ENCODE measurements around the gene MNT. TPM values are rescaled to one million over a fixed set of nuclear protein-coding genes. Genes with fewer than 3 reads are reported as not detected.

MNT gene
- total and polyA plus RNA-seq, 2 of the 8 experiments (the other 6 are each of a cell fraction or from before 2014, with no cell fraction given): 5.0 to 17.3 TPM

DNA sequence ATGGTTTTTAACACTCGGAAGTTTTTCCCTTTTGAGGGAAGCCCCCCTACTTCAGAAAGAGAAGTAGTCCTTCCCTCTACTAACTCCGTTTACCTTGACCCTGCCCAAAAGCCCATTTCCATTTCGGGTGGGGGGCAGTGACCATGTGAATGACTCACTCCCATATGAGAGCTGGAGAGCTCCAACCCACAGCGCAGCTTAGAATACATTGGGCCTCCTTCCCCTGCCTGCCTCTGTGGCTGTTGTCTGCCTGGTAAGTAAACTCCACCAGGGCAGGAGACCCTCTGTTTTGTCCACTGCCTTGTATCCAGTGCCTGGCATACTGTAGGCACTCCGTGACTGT is 62.6 kb downstream of the MNT start:
- Histone ChIP-seq H4K20me1 (replicated peaks in 1 of 2; ENCODE audit: control insufficient read depth in 1 of 2, insufficient read depth in 2 of 2, low read length in 2 of 2) (no peaks in the 10 kb centered on the region), H3K4me3 (ENCODE audit: extremely low read depth in 1 of 4, insufficient read depth in 2 of 4, low read depth in 3 of 4, low read length in 4 of 4) (peak overlapping the region; percentile 65 to 96 (median 82)), H3K79me1 (ENCODE audit: low read depth, low read length) (peaks cover 7% of the 10 kb centered on the region), H3K4me1 (replicated peaks in 1 of 4; ENCODE audit: control insufficient read depth in 3 of 4, insufficient read depth in 4 of 4, low read length in 3 of 4) (peaks cover 3 to 30% (median 13%) of the 10 kb centered on the region in 4 experiments; a peak in 6 of 7 replicates), H3K23ac (ENCODE audit: insufficient read length) (no peak overlapping the region), H2AK5ac (ENCODE audit: low read depth, low read length) (no peak overlapping the region), H3K4ac (replicated peaks; ENCODE audit: insufficient read length, low read depth, low read length) (no peak overlapping the region), H3K79me2 (ENCODE audit: control insufficient read depth in 1 of 2, insufficient read depth in 2 of 2, low read length in 2 of 2) (peaks cover 0 to 35% of the 10 kb centered on the region in 2 experiments; a peak in 2 of 4 replicates), H2BK5ac (ENCODE audit: low read depth, low read length) (0 out of 2 replicates have a peak overlapping the region, but pooled peaks have one; percentile 66), H3K23me2 (ENCODE audit: low read depth, low read length) (peaks cover 20% of the 10 kb centered on the region), H3K27ac (ENCODE audit: low read depth, low read length) (no peak overlapping the region), H3K56ac (replicated peaks; ENCODE audit: insufficient read length, low read depth, low read length) (no peak overlapping the region), H2BK120ac (replicated peaks; ENCODE audit: low read depth, low read length) (no peak overlapping the region), H3K9me3 (ENCODE audit: insufficient read depth in 2 of 2, low read depth in 1 of 2, low read length in 1 of 2) (no peaks in the 10 kb centered on the region), H4K5ac (ENCODE audit: insufficient read length, low read depth, low read length) (peak overlapping the region; percentile 15), H3K36me3 (ENCODE audit: control insufficient read depth in 2 of 4, insufficient read depth in 4 of 4, low read length in 3 of 4) (peaks cover 18 to 26% (median 21%) of the 10 kb centered on the region in 4 experiments), H2BK20ac (ENCODE audit: low read length) (no peak overlapping the region), H2AFZ (ENCODE audit: low read length) (no peak overlapping the region), H3K27me3 (replicated peaks in 1 of 4; ENCODE audit: control insufficient read depth in 3 of 4, extremely low read depth in 1 of 4, insufficient read depth in 3 of 4, low read length in 3 of 4) (no peaks in the 10 kb centered on the region), H3K4me2 (ENCODE audit: insufficient read depth in 1 of 2, low read depth in 2 of 2, low read length in 2 of 2) (peak overlapping the region; percentile 85 to 99), H2BK12ac (ENCODE audit: low read depth, low read length) (0 out of 2 replicates have a peak overlapping the region, but pooled peaks have one; percentile 60), H4K8ac (ENCODE audit: extremely low read depth, insufficient read depth, low read length) (no peak overlapping the region; the same call in 1 of the 2 replicates), H4K91ac (replicated peaks; ENCODE audit: insufficient read length, low read length) (no peak overlapping the region), H3K18ac (ENCODE audit: extremely low read depth, low read length) (peak overlapping the region; percentile 94), H3K14ac (ENCODE audit: insufficient read length) (no peak overlapping the region), H3K9ac (replicated peaks in 1 of 4; ENCODE audit: extremely low read depth in 1 of 4, low read depth in 3 of 4, low read length in 3 of 4) (peak overlapping the region in 1 of 4 experiments; percentile 14; a peak in 2 of 7 replicates), H2BK15ac (ENCODE audit: low read length) (peak overlapping the region; percentile 81; the same call in 1 of the 2 replicates)
- 25% methylated on average over 5 of the region's 5 CpGs; no CpG with 5 or more reads in 1 of the 2 experiments for WGBS, 2 experiments (ENCODE audit: extremely low coverage in 1 of 2, insufficient coverage in 1 of 2, insufficient read length in 1 of 2, insufficient replicate concordance in 2 of 2, low coverage in 1 of 2, low lambda C conversion rate in 2 of 2, missing lambda C conversion rate in 1 of 2)
- ChIA-PET POLR2A (ENCODE audit: partially characterized antibody) (interaction anchor here (0.8 to 10.7 kb wide), 10 partner anchors 9 to 63 kb away, joined by 3 to 148 read pairs (median 4); partner anchors contain the start of genes MNT, SMG6 and SRR), CTCF (ENCODE audit: partially characterized antibody) (interaction anchor here (1.3 to 8.2 kb wide), 6 partner anchors 9 to 285 kb away, joined by 3 to 69 read pairs (median 14); no protein-coding TSS in a partner anchor)
- TF ChIP-seq JUND (IDR thresholded peaks at IDR 0.05; ENCODE audit: low read length) (peak; percentile 77), TBP (IDR thresholded peaks at IDR 0.05; ENCODE audit: low read depth, low read length) (no peak), SP1 (IDR thresholded peaks at IDR 0.05; ENCODE audit: low read depth, low read length) (no peak), SP4 (IDR thresholded peaks at IDR 0.05; ENCODE audit: low read length) (no peak), SAP30 (IDR thresholded peaks at IDR 0.05; ENCODE audit: insufficient read depth, insufficient replicate concordance, low read length) (peak; percentile 34)
- FAIRE-seq (peak; percentile 32), DNase-seq (ENCODE audit: low read depth in 1 of 2, low spot score in 2 of 2) (peak in 1 of 2 experiments; percentile 53)
